ENCODE data around the gene KLHL5.
"Not testable (repeated sequence)": the region's sequence is repeated elsewhere in the genome, so short reads cannot be mapped to it uniquely, and the experiment has no call there.

Gene KLHL5

GRCh38 chr4:39097290-39097689 lies 35.3 kb downstream of the KLHL5 start:
- H3K4me3 ChIP-seq (ENCODE audit: low read length): no peak overlapping the region
- TF ChIP-seq ZNF274 (IDR thresholded peaks at IDR 0.05; ENCODE audit: low read depth, low read length): no peak

- no peak overlapping the region for H3K4me3 ChIP-seq (ENCODE audit: low read length)
- TF ChIP-seq ZNF274 (IDR thresholded peaks at IDR 0.05; ENCODE audit: low read depth, low read length): no peak
Observed at GRCh38 chr4:39102297-39102696, 40.3 kb downstream of the KLHL5 start.

- H3K4me3 ChIP-seq (ENCODE audit: low read length): no peak overlapping the region
- no peak for TF ChIP-seq ZNF274 (IDR thresholded peaks at IDR 0.05; ENCODE audit: low read depth, low read length)
Observed at GRCh38 chr4:39103291-39103690, 41.3 kb downstream of the KLHL5 start.

GRCh38 chr4:39104255-39104654 lies 42.2 kb downstream of the KLHL5 start:
- TF ChIP-seq ZNF274 (IDR thresholded peaks at IDR 0.05; ENCODE audit: low read depth, low read length): no peak
- H3K4me3 ChIP-seq (ENCODE audit: low read length): no peak overlapping the region

GRCh38 chr4:39106011-39106410 lies 44.0 kb downstream of the KLHL5 start:
- no peak overlapping the region for H3K4me3 ChIP-seq (ENCODE audit: low read length)
- no peak for TF ChIP-seq ZNF274 (IDR thresholded peaks at IDR 0.05; ENCODE audit: low read depth, low read length)

GRCh38 chr4:39114436-39114835 lies 52.4 kb downstream of the KLHL5 start:
- no peak overlapping the region for H3K4me3 ChIP-seq (ENCODE audit: low read length)
- no peak for TF ChIP-seq ZNF274 (IDR thresholded peaks at IDR 0.05; ENCODE audit: low read depth, low read length)

GRCh38 chr4:39118034-39118658 lies 56.1 kb downstream of the KLHL5 start:
- no peak overlapping the region for H3K4me3 ChIP-seq (ENCODE audit: low read length)
- no peak for TF ChIP-seq ZNF274 (IDR thresholded peaks at IDR 0.05; ENCODE audit: low read depth, low read length)

GRCh38 chr4:39120418-39120817 lies 58.4 kb downstream of the KLHL5 start:
- no peak for TF ChIP-seq ZNF274 (IDR thresholded peaks at IDR 0.05; ENCODE audit: low read depth, low read length)
- no peak overlapping the region for H3K4me3 ChIP-seq (ENCODE audit: low read length)

GRCh38 chr4:39124885-39125599 lies 63.0 kb downstream of the KLHL5 start:
- no peak overlapping the region for H3K4me3 ChIP-seq (ENCODE audit: low read length)
- TF ChIP-seq ZNF274 (IDR thresholded peaks at IDR 0.05; ENCODE audit: low read depth, low read length): no peak

GRCh38 chr4:39125600-39125985 lies 63.6 kb downstream of the KLHL5 start:
- no peak overlapping the region for H3K4me3 ChIP-seq (ENCODE audit: low read length)
- TF ChIP-seq ZNF274 (IDR thresholded peaks at IDR 0.05; ENCODE audit: low read depth, low read length): no peak

GRCh38 chr4:39126256-39127095 lies 64.4 kb downstream of the KLHL5 start:
- no peak overlapping the region for H3K4me3 ChIP-seq (ENCODE audit: low read length)
- no peak for TF ChIP-seq ZNF274 (IDR thresholded peaks at IDR 0.05; ENCODE audit: low read depth, low read length)

GRCh38 chr4:39133623-39134022 lies 71.6 kb downstream of the KLHL5 start:
- TF ChIP-seq ZNF274 (IDR thresholded peaks at IDR 0.05; ENCODE audit: low read depth, low read length): no peak
- H3K4me3 ChIP-seq (ENCODE audit: low read length): no peak overlapping the region

- TF ChIP-seq ZNF274 (IDR thresholded peaks at IDR 0.05; ENCODE audit: low read depth, low read length): no peak
- H3K4me3 ChIP-seq (ENCODE audit: low read length): no peak overlapping the region; the same call in 1 of the 2 replicates
Observed at GRCh38 chr4:39134683-39135306, 72.8 kb downstream of the KLHL5 start.

- not testable (repeated sequence) for H3K4me3 ChIP-seq (ENCODE audit: low read length)
Observed at GRCh38 chr4:39138227-39138626, 76.2 kb downstream of the KLHL5 start.

All from GM08714 (cell line).